Spleen (tissue), 7 donors: Measurements from ENCODE around the gene UBE2E2.

ENCODE experiments used
- POLR2A ChIP-seq, 3 donors: fragments of 450-650 bp; IDR thresholded peaks; one replicate each; pipeline ENCODE4 v1.5.1; 2017; ENCODE audit warnings: antibody characterized with exemption in 3 of 3, mild to moderate bottlenecking in 1 of 3
- POLR2AphosphoS5 ChIP-seq, 3 donors: sonication (generic); formaldehyde crosslinking; IDR thresholded peaks; one replicate each; pipeline ENCODE4 v1.5.1; 2017; ENCODE audit warnings: antibody characterized with exemption in 3 of 3
- TF ChIP-seq, protein P1 (sequence below), 11 experiments: fragments of 200-600 bp in 7 of 11; fragments of 450-650 bp in 4 of 11; sonication (generic) in 4 of 11; IDR thresholded peaks in 8 of 11; conservative IDR thresholded peaks in 3 of 11; 1 replicate in 7 of 11; 2 replicates in 4 of 11; pipeline versions ENCODE4 v1.4.0 to v1.8.0; 2016 to 2021; ENCODE audit warnings: antibody characterized with exemption in 11 of 11, inconsistent platforms in 4 of 11, mild to moderate bottlenecking in 1 of 11
- donor health status: DM: no; HTN: no; CAD: no; lungs with moderate emphysema.
- donor health status: DM: no; HTN: no; CAD: no.
- donor health status: DM: no; HTN: no; CAD: no.

DNA sequence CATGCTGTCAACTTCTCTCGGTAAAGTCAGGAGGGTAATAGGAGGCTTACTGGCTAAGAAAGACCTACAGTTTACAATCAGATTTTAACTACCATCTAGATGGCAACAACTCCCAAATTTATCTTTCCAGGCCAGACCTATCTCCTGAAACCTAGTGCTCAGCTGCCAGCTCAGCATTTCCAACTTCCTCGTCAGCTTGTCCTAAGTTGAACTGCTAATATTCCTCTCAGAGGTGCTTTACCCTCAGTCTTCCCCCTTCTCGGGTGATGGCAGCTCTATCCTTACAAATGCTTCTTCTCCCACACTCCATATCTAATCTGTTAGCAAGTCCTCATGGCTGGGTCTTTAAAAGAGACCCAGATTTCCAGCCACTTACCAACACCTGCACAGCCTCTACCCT, 36.9 kb upstream of the UBE2E2 start:
- TF ChIP-seq, protein P1, sequence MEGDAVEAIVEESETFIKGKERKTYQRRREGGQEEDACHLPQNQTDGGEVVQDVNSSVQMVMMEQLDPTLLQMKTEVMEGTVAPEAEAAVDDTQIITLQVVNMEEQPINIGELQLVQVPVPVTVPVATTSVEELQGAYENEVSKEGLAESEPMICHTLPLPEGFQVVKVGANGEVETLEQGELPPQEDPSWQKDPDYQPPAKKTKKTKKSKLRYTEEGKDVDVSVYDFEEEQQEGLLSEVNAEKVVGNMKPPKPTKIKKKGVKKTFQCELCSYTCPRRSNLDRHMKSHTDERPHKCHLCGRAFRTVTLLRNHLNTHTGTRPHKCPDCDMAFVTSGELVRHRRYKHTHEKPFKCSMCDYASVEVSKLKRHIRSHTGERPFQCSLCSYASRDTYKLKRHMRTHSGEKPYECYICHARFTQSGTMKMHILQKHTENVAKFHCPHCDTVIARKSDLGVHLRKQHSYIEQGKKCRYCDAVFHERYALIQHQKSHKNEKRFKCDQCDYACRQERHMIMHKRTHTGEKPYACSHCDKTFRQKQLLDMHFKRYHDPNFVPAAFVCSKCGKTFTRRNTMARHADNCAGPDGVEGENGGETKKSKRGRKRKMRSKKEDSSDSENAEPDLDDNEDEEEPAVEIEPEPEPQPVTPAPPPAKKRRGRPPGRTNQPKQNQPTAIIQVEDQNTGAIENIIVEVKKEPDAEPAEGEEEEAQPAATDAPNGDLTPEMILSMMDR (IDR thresholded peaks at IDR 0.05 in 8 of 11, conservative IDR thresholded peaks at IDR 0.05 in 3 of 11) = no peak
- TF ChIP-seq POLR2A (IDR thresholded peaks at IDR 0.05) (no peak), POLR2AphosphoS5 (IDR thresholded peaks at IDR 0.05) (no peak)
